ENCODE data around the gene PHACTR1.

- TF ChIP-seq MAX (IDR thresholded peaks at IDR 0.05) (no peak), BHLHE40 (IDR thresholded peaks at IDR 0.05; ENCODE audit: low read depth, low read length) (no peak), MYC (IDR thresholded peaks at IDR 0.05; ENCODE audit: borderline replicate concordance, low read length) (no peak), SREBF2 (IDR thresholded peaks at IDR 0.05) (no peak), HMGXB4 (CRISPR knock-in tag; IDR thresholded peaks at IDR 0.05; ENCODE audit: borderline replicate concordance) (no peak), EP300 (IDR thresholded peaks at IDR 0.05) (no peak), JUNB (IDR thresholded peaks at IDR 0.05) (no peak), CTCF (IDR thresholded peaks at IDR 0.05) (no peak), POLR2A (IDR thresholded peaks at IDR 0.05; ENCODE audit: low read length) (no peak)
Observed at GRCh38 chr6:13288481-13288880, 571.9 kb downstream of the PHACTR1 start.

All from A549 (cell line).